SH-SY5Y (cell line): Measurements from ENCODE around the gene NPSR1.

Experiments
- GATA2 ChIP-seq: IDR thresholded peaks from 2 replicates; pipeline ENCODE4 v1.6.1; 2011; ENCODE audit warnings: mild to moderate bottlenecking, low read depth, low read length
- GATA3 ChIP-seq: IDR thresholded peaks from 2 replicates; pipeline ENCODE4 v1.6.1; 2011; ENCODE audit warnings: low read depth, mild to moderate bottlenecking, low read length, moderate library complexity

DNA sequence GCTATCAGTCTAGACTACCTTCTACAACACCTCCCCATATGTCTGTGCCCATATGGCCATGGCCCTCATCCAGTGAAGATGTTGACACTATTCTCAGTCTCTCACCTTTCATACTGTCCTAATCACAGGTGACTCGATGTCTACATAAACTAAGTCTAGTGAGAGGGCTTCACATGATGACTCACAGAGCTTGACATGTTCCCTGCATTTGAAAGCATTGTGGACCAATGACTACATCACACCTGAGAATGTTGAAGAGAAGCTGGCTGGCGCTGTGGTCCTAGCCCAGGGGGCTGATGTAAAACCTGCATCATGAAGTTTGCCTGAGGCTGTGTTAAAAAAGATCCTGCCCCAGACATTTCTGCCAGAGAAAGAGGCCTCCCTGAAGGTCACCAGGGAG is 167.2 kb downstream of the NPSR1 start:
- no peak for TF ChIP-seq GATA2
- TF ChIP-seq GATA3, result no peak
